Lower leg skin (tissue), 4 donors: Measurements from ENCODE around the gene JADE3. TPM values are rescaled to one million over a fixed set of nuclear protein-coding genes. Genes with fewer than 3 reads are reported as not detected.
"Not testable (repeated sequence)": the region's sequence is repeated elsewhere in the genome, so short reads cannot be mapped to it uniquely, and the experiment has no call there.

Experiments used
- DNase-seq, 2 donors: peaks; one replicate each; pipeline ENCODE4 v3.0.0-alpha.2; 2019; ENCODE audit warnings: low spot score in 2 of 2
- H3K4me3 ChIP-seq: fragments of 200-600 bp; sonication (generic); 2 replicates; pipeline ENCODE4 v1.5.1; 2017; ENCODE audit warnings: mild to moderate bottlenecking, low read depth; ENCODE audit not compliant: poor library complexity, severe bottlenecking
- POLR2A ChIP-seq, 2 donors: fragments of 450-650 bp; IDR thresholded peaks; one replicate each; pipeline ENCODE4 v1.6.1; 2016 to 2017; ENCODE audit warnings: antibody characterized with exemption in 2 of 2, mild to moderate bottlenecking in 1 of 2, moderate library complexity in 1 of 2
- WGBS, 2 donors: methylation state at CpG; one replicate each; pipeline ENCODE4 v1.1.5; 2018; 5-methylcytosine and 5-hydroxymethylcytosine counted together
- intact Hi-C: fragments of 100-400 bp; cut with DNase I; formaldehyde crosslinking; loops from one replicate; pipeline ENCODE4 v1.15.0; 2023; ENCODE audit warnings: low total_unique reads
- total RNA-seq, 4 donors: library from RNA; depleted of rRNA; stranded (reverse); fragments of >200 nt; gene quantifications; one replicate each; pipeline ENCODE4 v1.1.0, GENCODE V29; 2016
- TF ChIP-seq, protein P1 (sequence below), 3 donors: fragments of 450-650 bp; IDR thresholded peaks; one replicate each; pipeline ENCODE4 v1.5.1; 2016; ENCODE audit warnings: antibody characterized with exemption in 3 of 3, mild to moderate bottlenecking in 3 of 3, moderate library complexity in 2 of 3

The JADE3 gene
- total RNA-seq, 4 donors from 2014 or later = 3.6 to 5.7 (median 3.9) TPM

DNA sequence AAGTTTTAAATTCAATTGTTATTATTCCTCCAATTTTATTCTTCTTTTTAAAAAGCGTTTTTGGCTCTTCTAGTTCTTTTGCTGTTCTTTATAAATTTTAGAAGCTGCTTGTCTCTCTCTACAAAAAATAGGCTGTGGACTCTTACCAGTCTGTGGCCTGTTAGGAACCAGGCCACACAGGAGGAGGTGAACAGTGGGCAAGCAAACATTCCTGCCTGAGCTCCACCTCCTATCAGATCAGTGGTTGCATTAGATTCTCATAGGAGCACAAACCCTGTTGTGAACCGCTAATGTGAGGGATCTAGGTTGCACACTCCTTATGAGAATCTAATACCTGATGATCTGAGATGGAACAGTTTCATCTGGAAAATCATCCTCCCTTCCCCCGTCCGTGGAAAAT, 23.1 kb downstream of the JADE3 start:
- DNase-seq = no peak
- no peak for TF ChIP-seq POLR2A (IDR thresholded peaks at IDR 0.05)
- TF ChIP-seq, protein P1, sequence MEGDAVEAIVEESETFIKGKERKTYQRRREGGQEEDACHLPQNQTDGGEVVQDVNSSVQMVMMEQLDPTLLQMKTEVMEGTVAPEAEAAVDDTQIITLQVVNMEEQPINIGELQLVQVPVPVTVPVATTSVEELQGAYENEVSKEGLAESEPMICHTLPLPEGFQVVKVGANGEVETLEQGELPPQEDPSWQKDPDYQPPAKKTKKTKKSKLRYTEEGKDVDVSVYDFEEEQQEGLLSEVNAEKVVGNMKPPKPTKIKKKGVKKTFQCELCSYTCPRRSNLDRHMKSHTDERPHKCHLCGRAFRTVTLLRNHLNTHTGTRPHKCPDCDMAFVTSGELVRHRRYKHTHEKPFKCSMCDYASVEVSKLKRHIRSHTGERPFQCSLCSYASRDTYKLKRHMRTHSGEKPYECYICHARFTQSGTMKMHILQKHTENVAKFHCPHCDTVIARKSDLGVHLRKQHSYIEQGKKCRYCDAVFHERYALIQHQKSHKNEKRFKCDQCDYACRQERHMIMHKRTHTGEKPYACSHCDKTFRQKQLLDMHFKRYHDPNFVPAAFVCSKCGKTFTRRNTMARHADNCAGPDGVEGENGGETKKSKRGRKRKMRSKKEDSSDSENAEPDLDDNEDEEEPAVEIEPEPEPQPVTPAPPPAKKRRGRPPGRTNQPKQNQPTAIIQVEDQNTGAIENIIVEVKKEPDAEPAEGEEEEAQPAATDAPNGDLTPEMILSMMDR (IDR thresholded peaks at IDR 0.05) = no peak
- WGBS, 2 donors = 87 to 96% methylated on average over 4 of the region's 4 CpGs
- H3K4me3 ChIP-seq = no peak overlapping the region
- intact Hi-C loops = no loop called here

DNA sequence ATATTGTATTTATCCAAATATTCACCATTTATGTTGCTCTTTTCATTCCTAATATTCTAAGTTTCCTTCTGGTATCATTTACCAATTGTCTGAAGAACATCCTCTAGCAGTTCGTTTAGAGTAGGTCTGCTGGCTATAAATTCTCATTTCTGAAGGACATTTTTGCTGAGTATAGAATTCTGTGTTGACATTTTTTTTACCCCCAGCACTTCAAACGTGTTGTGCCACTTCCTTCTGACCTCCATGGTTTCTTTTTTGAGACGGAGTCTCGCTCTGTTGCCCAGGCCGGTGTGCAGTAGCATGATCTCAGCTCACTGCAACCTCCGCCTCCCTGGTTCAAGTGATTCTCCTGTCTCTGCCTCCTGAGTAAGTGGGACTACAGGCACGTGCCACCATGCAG, 26.4 kb downstream of the JADE3 start:
- WGBS, 2 donors = 76 to 92% methylated on average over 7 of the region's 7 CpGs
- no peak overlapping the region for H3K4me3 ChIP-seq
- DNase-seq = no peak
- intact Hi-C loops = no loop called here
- TF ChIP-seq POLR2A (IDR thresholded peaks at IDR 0.05) = no peak
- TF ChIP-seq, protein P1 (IDR thresholded peaks at IDR 0.05) = no peak

DNA sequence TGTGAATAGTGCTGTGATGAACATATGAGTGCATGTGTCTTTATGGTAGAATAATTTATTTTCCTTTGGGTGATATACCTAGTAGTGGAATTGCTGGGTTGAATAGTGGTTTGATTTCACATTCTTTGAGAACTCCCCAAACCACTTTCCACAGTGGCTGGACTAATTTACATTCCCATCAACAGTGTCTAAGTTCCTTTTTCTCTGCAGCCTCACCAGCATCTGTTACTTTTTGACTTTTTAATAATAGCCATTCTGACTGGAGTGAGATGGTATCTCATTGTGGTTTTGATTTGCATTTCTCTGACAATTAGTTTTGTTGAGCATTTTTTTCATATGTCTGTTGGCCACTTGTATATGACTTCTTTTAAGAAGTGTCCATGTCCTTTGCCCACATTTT, 29.1 kb downstream of the JADE3 start:
- H3K4me3 ChIP-seq = no peak overlapping the region
- TF ChIP-seq POLR2A (IDR thresholded peaks at IDR 0.05) = no peak
- TF ChIP-seq, protein P1 (IDR thresholded peaks at IDR 0.05) = no peak
- DNase-seq = no peak
- intact Hi-C loops = no loop called here

DNA sequence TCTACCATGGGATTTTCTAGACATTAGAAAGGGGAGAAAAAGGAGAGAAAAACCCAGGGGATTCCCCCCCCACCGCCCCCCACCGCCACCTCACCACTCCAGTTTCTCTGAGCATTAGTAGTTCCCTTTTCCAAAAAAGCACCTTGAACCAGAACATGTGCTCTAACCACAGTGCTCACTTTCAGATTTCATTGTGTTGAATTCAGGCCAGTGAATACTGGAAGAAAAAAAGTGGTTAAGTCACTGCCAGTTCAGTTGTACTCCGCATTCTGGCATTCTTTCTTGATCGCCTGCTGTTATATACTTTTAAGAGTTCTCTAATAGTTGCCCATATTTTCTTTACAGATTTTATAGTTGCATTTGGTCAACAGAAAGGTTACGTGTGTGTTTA, 40.9 kb downstream of the JADE3 start:
- intact Hi-C loops = no loop called here
- H3K4me3 ChIP-seq = no peak overlapping the region
- WGBS, 2 donors = 62 to 68% methylated on average over 5 of the region's 5 CpGs
- TF ChIP-seq, protein P1 (IDR thresholded peaks at IDR 0.05) = no peak
- TF ChIP-seq POLR2A (IDR thresholded peaks at IDR 0.05) = no peak
- no peak for DNase-seq

DNA sequence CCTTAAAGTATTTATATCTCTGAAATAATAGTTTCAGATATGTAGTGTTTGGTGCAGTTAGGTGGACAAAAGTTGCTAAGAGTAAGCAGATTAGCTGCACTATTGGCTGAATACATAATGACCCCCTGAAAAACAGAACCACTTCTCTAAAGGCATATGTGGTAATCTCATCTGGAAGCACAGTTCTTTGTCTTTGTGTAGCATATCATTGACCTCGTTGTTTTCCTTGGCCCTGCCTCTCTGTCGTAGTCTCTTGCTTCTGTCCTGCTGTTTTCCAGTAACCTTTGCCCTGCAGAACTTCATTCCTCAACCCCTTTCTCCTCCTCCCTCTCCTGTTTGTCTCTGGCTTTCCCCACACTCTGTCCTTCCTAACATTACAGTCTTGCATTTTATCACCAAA, 41.4 kb downstream of the JADE3 start:
- DNase-seq = no peak
- intact Hi-C loops = no loop called here
- no peak overlapping the region for H3K4me3 ChIP-seq
- no peak for TF ChIP-seq POLR2A (IDR thresholded peaks at IDR 0.05)
- TF ChIP-seq, protein P1 (IDR thresholded peaks at IDR 0.05) = no peak
- WGBS, 2 donors = 13 to 15% methylated on average over 2 of the region's 2 CpGs

DNA sequence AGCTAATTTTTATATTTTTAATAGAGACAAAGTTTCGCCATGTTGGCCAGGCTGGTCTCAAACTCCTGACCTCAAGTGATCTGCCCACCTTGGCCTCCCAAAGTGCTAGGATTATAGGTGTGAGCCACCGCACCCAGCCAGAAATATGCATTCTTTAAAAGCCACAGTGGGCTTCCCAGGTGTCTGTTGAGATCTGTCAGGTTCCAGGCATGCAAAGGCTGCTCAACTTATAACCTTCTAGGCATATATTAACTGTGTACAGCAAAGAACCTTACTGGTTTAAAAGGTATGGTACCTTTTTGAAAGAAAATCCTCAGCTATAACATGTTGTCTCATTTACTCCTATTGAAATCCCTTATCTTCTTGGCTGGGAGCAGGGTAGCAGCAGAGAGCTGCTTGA, 42.5 kb downstream of the JADE3 start:
- DNase-seq = no peak
- intact Hi-C loops = no loop called here
- H3K4me3 ChIP-seq = no peak overlapping the region
- 72 to 100% methylated on average over 2 of the region's 2 CpGs for WGBS, 2 donors
- TF ChIP-seq POLR2A (IDR thresholded peaks at IDR 0.05) = no peak
- TF ChIP-seq, protein P1 (IDR thresholded peaks at IDR 0.05) = no peak

DNA sequence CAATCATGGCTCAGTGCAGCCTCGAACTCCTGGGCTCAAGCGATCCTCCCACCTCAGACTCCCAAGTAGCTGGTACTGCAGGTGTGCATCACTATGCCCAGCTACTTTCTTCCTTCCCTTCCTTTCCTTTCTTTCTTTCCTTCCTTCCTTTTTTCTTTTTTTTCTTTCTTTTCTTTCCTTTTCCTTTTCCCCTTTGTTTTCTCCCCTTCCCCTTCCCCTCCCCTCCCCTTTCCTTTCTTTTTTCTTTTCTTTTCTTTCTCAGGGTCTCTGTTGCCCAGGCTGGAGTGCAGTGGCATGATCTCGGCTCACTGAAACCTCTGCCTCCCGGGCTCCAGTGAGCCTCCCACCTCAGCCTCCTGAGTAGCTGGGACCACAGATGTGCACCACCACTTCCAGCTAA, 44.4 kb downstream of the JADE3 start:
- intact Hi-C loops, DNase-seq, H3K4me3 ChIP-seq: not testable (repeated sequence)
- WGBS, 2 donors = 96 to 97% methylated on average over 4 of the region's 4 CpGs
